Esophagus (tissue), 2 donors: ENCODE results near the gene TTC33. TPM values are rescaled to one million over a fixed set of nuclear protein-coding genes. Genes with fewer than 3 reads are reported as not detected.
A peak's percentile ranks its signal among the peaks of the same experiment; 100 is the strongest.

Source experiments
- H3K27ac ChIP-seq, 2 donors: one replicate each; pipeline ENCODE4 v1.5.1; 2013; ENCODE audit warnings: low read depth in 2 of 2, mild to moderate bottlenecking in 2 of 2, inconsistent platforms in 1 of 2, low read length in 1 of 2, moderate library complexity in 1 of 2
- H3K27me3 ChIP-seq, 2 donors: one replicate each; pipeline ENCODE4 v1.6.1; 2013; ENCODE audit warnings: low read length in 2 of 2, control low read depth in 1 of 2, mild to moderate bottlenecking in 1 of 2; ENCODE audit not compliant: insufficient read depth in 2 of 2, control insufficient read depth in 1 of 2
- H3K36me3 ChIP-seq, 2 donors: one replicate each; pipeline ENCODE4 v1.6.1; 2013; ENCODE audit warnings: low read length in 1 of 2; ENCODE audit not compliant: control insufficient read depth in 2 of 2, insufficient read depth in 2 of 2
- H3K4me1 ChIP-seq, 2 donors: one replicate each; pipeline ENCODE4 v1.6.1; 2013; ENCODE audit warnings: low read length in 1 of 2; ENCODE audit not compliant: control insufficient read depth in 2 of 2, insufficient read depth in 2 of 2
- H3K4me3 ChIP-seq, 2 donors: one replicate each; pipeline ENCODE4 v1.5.1; 2013; ENCODE audit warnings: low read length in 2 of 2, mild to moderate bottlenecking in 2 of 2, low read depth in 1 of 2, moderate library complexity in 1 of 2
- H3K9me3 ChIP-seq, 2 donors: one replicate each; pipeline ENCODE4 v1.6.1; 2013; ENCODE audit warnings: mild to moderate bottlenecking in 2 of 2, low read depth in 1 of 2, low read length in 1 of 2, moderate library complexity in 1 of 2; ENCODE audit not compliant: control insufficient read depth in 2 of 2, insufficient read depth in 1 of 2
- WGBS, 2 donors: extraction: QIAGEN DNeasy Blood & Tissue Kit; methylation state at CpG; one replicate each; pipeline ENCODE4 v1.1.7; 2013; 5-methylcytosine and 5-hydroxymethylcytosine counted together
- polyA plus RNA-seq, 2 donors: library from polyadenylated mRNA; stranded (reverse); fragments of 200-250 nt; gene quantifications; one replicate each; pipeline ENCODE4 v1.2.3, GENCODE V29; 2013
- donor health status: healthy with polysubstance abuse.
- donor health status: Bipolar disorder and iron deficiency.

Gene TTC33
- polyA plus RNA-seq, 2 donors: 3.2 to 3.7 TPM

DNA sequence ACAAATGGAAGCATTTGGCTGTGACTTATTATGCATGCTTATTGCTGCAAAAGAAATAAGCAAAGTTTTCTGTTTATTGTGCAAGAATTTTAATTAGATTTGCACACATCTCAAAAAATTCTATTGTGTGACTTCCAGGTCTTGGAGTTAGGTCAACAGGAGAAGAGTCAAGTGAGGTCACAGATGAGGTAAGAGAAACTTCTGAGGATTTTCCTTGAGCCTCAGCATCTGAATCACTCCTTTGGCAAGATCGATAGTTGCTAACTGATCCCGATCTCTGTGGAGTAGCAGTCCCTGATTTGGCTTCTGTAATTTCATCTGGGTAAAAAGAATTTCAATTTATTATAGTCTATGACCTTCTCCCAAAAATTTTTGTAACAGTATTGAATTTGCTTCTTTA is 6.9 kb upstream of the TTC33 start:
- no peaks in the 10 kb centered on the region for H3K27me3 ChIP-seq
- no peaks in the 10 kb centered on the region for H3K9me3 ChIP-seq
- 81 to 83% methylated on average over 2 of the region's 2 CpGs for WGBS, 2 donors
- H3K4me3 ChIP-seq: no peak overlapping the region
- peaks cover 5 to 7% of the 10 kb centered on the region in 2 donors for H3K36me3 ChIP-seq
- no peak overlapping the region for H3K27ac ChIP-seq
- H3K4me1 ChIP-seq: no peaks in the 10 kb centered on the region

DNA sequence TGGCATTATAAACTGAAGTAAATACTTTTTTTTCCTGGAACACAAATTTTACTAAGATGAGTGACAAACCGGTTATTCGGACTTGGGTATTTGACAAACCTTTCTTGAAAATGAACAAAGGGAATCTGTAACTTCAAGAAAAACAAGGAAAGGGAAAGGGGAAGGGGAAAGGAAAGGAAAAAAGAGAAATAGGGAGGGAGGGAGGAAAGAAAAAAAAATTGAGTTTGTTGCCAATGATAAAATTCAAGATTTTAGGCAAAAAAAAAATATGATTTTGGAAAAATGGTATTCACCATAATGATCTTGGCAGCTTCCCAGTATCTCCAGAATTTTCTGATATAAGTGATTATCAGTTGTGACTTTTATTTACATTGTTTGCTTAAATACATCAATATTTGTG is 1.6 kb upstream of the TTC33 start:
- WGBS, 2 donors: 94% methylated on average over 2 of the region's 2 CpGs

DNA sequence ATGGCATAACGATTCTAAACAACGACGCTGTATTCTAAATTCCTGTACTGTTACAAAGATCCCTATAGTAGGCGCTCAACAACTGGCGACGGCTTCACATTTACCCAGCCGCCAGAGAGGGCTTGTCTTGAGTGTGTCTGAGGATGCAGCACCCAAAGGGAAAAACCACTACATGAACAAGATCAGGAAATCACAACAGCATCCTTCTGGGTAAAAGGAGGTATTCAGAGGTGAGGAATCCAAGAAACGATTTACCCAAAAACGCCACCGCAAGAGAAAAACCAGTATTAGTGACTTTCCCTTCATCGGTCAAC is 711 bp downstream of the TTC33 start:
- 0 to 1% methylated on average over 11 of the region's 11 CpGs for WGBS, 2 donors
- Histone ChIP-seq H3K9me3 (no peaks in the 10 kb centered on the region), H3K27me3 (no peaks in the 10 kb centered on the region), H3K36me3 (no peaks in the 10 kb centered on the region), H3K4me3 (peak overlapping the region; percentile 90 to 99), H3K4me1 (no peaks in the 10 kb centered on the region), H3K27ac (peak overlapping the region; percentile 96 to 97)

More for the DNA sequence above, 1.6 kb upstream of the TTC33 start:
- Histone ChIP-seq H3K9me3 (no peaks in the 10 kb centered on the region), H3K27ac (no peak overlapping the region), H3K4me3 (no peak overlapping the region), H3K36me3 (no peaks in the 10 kb centered on the region), H3K4me1 (no peaks in the 10 kb centered on the region), H3K27me3 (no peaks in the 10 kb centered on the region)

DNA sequence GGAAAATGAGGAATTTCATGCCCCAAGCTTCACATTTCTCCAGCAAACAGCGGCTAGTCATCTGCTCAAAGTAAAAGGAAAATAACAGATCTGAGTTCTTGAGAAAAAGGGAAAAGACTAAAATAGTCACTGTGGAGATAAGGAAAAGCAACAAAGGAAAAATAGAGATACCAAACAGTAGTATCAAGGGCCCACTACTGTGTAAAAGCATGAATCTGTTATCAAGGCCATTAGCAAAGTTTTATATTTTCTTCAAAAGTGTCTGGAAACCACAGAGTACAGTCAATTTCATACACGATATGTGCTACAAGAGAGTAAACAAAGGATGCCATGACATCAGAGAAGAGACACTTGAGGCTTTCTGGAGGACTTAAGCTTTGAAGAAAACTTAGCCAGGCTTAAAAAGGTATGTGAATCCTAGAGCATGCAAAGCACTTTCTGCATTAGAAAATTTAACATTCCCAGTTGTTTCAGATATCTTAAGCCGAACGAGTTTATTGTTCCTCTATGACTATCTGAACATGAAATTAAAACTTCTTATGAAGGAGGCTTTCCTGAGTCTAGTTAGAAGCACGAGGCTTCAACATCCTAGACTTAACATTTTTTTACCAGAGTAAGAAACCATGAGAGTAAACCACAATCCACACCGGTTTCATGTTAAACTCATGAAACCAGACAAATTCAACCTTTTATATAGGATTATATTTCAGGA is 1.2 kb downstream of the TTC33 start:
- no peaks in the 10 kb centered on the region for H3K27me3 ChIP-seq
- peak overlapping the region in 1 of 2 donors; percentile 97 for H3K27ac ChIP-seq
- 12 to 13% methylated on average over 6 of the region's 6 CpGs for WGBS, 2 donors
- H3K4me1 ChIP-seq: no peaks in the 10 kb centered on the region
- peak overlapping the region in 1 of 2 donors; percentile 99 for H3K4me3 ChIP-seq
- H3K9me3 ChIP-seq: no peaks in the 10 kb centered on the region
- H3K36me3 ChIP-seq: no peaks in the 10 kb centered on the region

DNA sequence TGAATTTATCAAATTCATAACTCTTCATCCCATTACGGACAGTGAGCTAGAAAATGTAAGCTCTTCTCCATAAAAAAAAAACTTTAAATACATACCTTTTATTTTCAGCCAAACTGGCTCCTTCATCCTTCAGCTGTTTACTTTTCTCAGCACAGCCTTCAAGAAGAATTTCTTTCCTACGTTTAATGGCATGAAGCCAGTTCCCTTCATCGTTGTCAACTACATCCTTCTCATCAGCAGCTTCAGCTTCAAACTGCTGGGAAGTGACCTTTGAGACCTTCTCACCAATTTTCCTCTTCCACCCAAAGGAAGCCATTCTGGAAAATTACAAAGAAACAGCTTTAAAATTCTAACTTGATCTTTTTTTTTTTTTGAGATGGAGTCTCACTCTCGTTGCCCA is 9.1 kb downstream of the TTC33 start:
- Histone ChIP-seq H3K36me3 (no peaks in the 10 kb centered on the region), H3K4me1 (no peaks in the 10 kb centered on the region), H3K9me3 (no peaks in the 10 kb centered on the region), H3K27me3 (no peaks in the 10 kb centered on the region), H3K4me3 (no peak overlapping the region), H3K27ac (no peak overlapping the region)
- 37 to 41% methylated on average over 4 of the region's 4 CpGs for WGBS, 2 donors

DNA sequence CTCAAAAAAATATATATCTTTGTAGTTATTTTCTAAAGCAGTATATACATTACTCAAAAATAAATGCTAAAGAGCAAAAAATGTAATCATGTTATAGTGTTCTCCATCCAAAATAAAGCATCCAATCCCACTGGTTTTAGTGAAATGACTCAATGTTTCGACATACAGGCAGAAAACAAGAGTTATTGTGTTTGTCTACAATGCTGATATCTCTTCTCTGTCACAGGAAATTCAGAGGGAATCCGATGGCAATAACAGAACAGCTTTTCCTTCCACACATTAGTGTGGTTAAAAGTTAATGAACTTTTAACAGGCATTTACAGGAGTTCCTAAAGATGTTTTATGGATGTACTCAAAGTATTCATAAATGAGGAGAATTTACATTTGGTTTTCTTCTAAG is 12.0 kb downstream of the TTC33 start:
- Histone ChIP-seq H3K9me3 (no peaks in the 10 kb centered on the region), H3K27me3 (no peaks in the 10 kb centered on the region), H3K27ac (no peak overlapping the region), H3K36me3 (peaks cover 0 to 2% of the 10 kb centered on the region in 2 donors), H3K4me3 (no peak overlapping the region), H3K4me1 (no peaks in the 10 kb centered on the region)
- 87 to 88% methylated on average over 2 of the region's 2 CpGs for WGBS, 2 donors

DNA sequence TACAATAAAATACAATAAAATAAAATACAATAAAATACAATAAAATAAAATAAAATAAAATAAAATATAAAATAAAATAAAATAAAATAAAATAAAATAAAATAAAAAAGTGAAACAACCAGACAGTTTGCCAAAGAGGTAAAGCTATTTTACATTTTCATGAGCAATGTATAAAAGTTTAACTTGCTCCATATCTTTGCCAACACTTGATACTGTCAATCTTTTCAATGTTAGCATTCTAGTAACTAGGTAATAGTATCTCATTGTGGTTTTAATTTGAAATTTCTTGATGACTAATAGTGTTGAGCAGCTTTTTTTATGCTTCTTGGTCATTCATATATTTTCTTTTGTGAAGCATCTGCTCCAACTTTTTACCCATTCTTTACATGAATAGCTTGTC is 17.3 kb downstream of the TTC33 start:
- Histone ChIP-seq H3K4me1 (no peaks in the 10 kb centered on the region), H3K27me3 (no peaks in the 10 kb centered on the region), H3K9me3 (no peaks in the 10 kb centered on the region), H3K4me3 (no peak overlapping the region), H3K36me3 (peaks cover 0 to 2% of the 10 kb centered on the region in 2 donors), H3K27ac (no peak overlapping the region)

DNA sequence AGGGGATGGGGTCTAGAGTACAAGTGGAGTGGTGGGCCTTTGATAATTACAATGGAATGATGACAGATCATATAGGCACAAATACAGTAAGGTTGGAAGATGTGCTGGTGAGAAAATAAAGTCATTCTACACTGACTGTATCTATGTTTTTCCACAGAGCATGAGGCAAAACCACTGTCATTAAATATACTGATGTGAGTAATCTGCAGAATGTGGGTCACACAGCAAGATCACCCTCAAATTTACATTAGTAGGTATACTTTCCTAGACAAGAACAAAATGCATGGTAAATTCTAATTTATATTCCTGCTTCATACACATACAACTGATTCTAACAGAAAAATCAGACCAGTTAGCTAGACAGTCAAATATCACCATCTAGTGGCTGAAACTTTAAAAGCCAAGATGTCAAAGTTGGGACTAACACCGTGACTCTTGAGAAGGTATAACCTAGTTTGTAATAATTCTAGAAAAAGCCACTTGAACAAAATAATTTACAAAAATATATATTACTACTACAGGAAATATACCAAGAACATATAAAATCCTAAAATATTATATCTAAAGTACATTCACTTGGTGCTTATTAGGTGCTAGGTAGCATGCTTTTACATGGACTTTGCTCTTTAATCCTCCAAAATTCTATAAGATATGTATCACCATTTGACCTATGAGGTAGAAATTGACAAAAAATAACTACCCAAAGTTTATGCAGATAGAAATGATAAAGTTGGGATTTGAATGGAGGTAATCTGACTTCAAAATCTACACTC is 19.5 kb downstream of the TTC33 start:
- Histone ChIP-seq H3K9me3 (no peaks in the 10 kb centered on the region), H3K27ac (no peak overlapping the region)
- 5 to 7% methylated on average over 1 of the region's 1 CpG for WGBS, 2 donors

DNA sequence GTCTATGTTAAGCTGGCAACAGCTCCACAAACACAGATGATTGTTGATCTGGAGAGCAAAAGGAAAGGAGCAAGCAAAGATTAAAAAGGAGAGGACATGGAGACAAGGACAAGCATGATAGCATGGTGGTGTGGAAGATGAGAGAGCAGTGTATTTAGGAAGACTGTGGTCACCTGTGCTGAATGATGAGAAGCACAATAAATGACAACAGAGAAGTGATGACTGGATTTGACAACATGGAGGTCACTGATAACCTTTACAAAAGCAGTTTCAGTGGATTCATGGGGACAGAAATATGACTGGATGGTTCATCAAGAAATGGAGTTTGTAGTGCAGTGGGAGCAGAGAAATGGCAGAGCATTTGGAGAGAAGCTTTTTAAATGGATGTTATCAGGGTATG is 20.2 kb downstream of the TTC33 start:
- Histone ChIP-seq H3K4me1 (no peaks in the 10 kb centered on the region), H3K27me3 (no peaks in the 10 kb centered on the region), H3K27ac (no peak overlapping the region), H3K36me3 (no peaks in the 10 kb centered on the region), H3K4me3 (no peak overlapping the region), H3K9me3 (no peaks in the 10 kb centered on the region)

More for the DNA sequence above, 19.5 kb downstream of the TTC33 start:
- Histone ChIP-seq H3K27me3 (no peaks in the 10 kb centered on the region), H3K4me3 (no peak overlapping the region), H3K4me1 (no peaks in the 10 kb centered on the region), H3K36me3 (no peaks in the 10 kb centered on the region)

DNA sequence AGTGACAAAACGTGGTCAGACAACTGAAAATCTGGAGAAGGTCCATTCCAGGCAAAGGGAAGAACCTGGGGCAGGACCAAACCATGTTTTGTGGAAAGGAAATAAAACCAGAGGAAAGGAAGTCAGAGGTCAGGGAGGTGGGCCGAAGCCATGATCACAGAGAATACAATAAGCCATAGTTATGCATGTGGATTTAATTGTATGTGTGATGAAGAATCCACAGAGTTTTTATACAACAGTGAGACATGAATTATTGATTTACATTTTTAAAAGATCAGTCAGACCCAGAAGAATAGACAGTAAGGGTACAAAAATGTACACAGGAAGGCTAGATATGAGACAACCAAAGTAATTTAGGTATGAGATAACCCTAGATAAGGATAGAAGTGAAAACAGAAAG is 20.8 kb downstream of the TTC33 start:
- Histone ChIP-seq H3K27ac (no peak overlapping the region), H3K4me1 (no peaks in the 10 kb centered on the region), H3K4me3 (no peak overlapping the region), H3K9me3 (no peaks in the 10 kb centered on the region), H3K27me3 (no peaks in the 10 kb centered on the region), H3K36me3 (no peaks in the 10 kb centered on the region)
- 70 to 80% methylated on average over 2 of the region's 2 CpGs for WGBS, 2 donors
